OCI-M2 (cell line): ENCODE results near the gene MUC5AC.
"Not testable (repeated sequence)": the region's sequence is repeated elsewhere in the genome, so short reads cannot be mapped to it uniquely, and the experiment has no call there.

Source experiments
- DNase-seq: peaks from one replicate; lab custom pipeline; 2025; ENCODE audit not compliant: unreplicated experiment; lab: John Stamatoyannopoulos, UW

MUC5AC gene

GRCh38 chr11:1148752-1149180, 9.0 kb upstream of the MUC5AC start:
- DNase-seq = no peak

- no peak for DNase-seq
Observed at GRCh38 chr11:1149545-1149944, 8.2 kb upstream of the MUC5AC start.

- DNase-seq = no peak
Observed at GRCh38 chr11:1150116-1150515, 7.6 kb upstream of the MUC5AC start.

DNA sequence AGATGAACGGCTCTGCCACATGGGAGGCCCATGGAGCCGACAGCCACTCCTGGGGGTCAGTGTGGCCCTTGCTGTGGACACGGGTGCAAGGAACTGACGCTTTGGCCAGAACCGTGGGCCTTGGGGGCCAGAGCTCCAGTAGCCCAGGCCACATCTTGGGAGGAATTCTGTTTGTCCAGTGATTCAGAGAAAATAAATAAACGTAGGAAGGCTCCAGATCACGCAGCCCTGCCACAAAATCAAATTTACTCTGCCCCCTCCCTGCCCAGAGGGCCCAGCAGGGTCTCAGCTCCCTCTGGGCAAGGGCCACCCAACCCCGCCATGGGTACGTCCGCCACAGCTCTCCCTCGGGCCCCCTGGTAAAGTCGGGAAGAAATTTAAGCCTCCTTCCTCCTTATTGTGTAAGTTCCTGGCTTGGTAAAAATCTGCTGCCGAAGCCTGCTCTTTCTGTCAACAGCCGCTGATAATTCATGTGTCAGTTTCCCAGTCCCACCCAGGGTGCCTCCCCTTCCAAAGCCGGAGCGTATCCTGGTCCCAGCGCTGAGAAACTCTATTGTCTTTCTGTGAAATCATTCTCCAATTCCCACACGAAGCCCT, 6.9 kb upstream of the MUC5AC start:
- no peak for DNase-seq

- no peak for DNase-seq
Observed at GRCh38 chr11:1151366-1152315, 6.1 kb upstream of the MUC5AC start.

DNA sequence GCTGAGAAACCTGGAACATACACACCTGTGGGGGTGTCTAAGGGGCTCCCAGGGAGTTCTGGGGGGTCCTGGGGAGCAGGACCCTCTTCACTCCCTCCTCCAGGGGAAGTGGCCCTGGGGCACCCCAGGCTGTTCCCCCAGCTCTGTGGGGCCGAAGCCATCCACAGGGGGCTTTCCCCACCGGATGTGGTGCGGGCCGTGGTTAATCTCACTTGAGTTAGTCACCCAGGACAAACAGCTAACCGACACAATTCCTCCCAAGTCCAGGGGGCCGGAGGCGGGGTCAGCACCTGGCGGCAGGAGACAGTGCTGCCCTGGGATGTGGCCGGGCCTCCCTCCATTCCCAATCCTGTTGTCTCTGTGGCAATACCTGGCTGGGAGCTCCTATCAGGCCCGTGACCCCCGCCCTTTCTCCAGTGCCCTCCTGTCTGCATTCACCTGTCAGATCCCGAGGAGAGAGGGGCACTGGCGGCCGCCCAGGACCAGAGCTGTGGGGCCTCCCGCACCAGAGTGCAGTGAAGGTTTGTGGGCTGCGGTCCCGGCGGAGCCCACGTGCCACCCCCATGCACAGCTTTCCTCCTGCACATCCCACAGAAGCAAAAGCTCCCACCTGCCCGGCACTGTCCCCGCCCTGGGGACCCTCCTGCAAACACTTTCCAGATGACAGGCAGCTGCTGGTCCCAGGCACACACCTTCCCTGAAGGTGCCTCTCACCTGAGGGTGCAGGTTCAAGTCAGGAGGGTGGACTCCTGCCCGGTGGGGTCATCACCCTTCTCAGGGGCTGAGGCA, 5.2 kb upstream of the MUC5AC start:
- DNase-seq = no peak

DNA sequence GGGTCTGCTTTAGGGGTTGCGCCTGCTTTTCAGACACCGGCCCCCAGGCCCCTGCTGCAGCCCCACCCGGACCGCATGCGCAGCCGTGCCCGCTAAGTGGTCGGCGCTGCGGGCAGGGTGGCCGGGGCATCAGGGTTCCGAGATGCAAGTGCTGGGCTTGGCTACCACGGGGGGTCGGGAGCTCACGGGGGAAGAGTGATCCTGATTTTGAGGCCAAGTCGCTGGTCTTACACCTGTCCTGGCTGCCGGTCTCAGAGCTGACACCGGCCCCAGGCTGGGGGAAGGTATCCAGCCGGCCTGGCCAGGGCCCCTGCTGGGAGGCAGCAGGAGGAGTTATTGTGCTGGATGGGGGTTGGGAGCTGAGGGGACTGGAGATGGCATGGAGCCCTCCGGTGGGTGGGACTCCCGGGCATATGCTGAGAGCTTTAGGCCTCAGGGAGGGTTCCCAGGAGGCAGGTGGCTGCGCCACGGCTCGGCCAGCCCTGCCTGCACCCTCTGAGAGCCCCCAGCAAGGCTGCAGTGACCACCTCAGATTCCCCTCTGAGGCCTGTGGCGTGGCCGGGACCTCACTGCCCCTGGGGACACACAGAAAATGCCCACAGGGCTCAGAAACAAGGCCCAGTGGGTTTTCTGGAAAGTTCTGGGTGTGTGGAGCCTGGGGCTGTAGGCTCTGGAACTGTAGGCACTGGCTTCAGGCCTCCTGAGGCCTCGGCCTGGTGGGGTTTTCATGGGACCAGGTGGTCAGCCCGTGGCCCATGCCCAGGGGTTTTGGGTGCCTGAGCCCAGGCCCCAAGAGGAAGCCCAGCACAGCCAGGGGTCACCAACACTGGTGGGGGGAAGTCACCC, 4.4 kb upstream of the MUC5AC start:
- no peak for DNase-seq

DNA sequence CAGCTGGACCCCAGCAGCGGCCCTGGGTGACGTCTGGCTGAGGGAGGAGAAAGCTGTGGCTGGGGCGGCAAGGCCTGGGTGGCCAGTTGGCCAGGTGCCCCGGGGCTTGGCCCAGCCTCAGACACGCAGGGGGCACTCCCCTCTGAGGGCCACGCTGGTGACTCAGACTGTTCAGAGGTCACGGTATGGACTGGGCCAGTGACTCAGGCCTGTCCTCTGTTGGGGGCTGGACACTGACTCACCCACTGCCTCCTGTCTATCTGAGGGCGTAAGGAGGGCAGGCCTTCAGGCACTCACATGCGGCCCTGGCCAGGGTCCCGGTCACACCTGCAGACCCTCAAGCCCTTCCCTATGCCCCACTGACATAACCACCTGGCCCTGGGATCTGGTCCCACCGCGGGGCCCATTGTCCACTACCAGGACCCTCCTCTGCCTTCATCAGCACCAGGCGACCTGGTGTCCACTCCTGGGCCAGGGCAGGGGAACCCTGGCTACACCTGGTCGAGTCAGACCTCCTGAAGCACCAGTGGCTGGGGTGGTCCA, 3.7 kb upstream of the MUC5AC start:
- no peak for DNase-seq

- not testable (repeated sequence) for DNase-seq
Observed at GRCh38 chr11:1154656-1155055, 3.1 kb upstream of the MUC5AC start.

GRCh38 chr11:1155274-1155693, 2.5 kb upstream of the MUC5AC start:
- DNase-seq = no peak

- DNase-seq = no peak
Observed at GRCh38 chr11:1156506-1157340, 1.0 kb upstream of the MUC5AC start.

- no peak for DNase-seq
Observed at GRCh38 chr11:1157341-1157644, 460 bp upstream of the MUC5AC start.

- DNase-seq = no peak
Observed at GRCh38 chr11:1158681-1159487, 1.1 kb downstream of the MUC5AC start.

- not testable (repeated sequence) for DNase-seq
Observed at GRCh38 chr11:1159488-1160220, 1.9 kb downstream of the MUC5AC start.

DNA sequence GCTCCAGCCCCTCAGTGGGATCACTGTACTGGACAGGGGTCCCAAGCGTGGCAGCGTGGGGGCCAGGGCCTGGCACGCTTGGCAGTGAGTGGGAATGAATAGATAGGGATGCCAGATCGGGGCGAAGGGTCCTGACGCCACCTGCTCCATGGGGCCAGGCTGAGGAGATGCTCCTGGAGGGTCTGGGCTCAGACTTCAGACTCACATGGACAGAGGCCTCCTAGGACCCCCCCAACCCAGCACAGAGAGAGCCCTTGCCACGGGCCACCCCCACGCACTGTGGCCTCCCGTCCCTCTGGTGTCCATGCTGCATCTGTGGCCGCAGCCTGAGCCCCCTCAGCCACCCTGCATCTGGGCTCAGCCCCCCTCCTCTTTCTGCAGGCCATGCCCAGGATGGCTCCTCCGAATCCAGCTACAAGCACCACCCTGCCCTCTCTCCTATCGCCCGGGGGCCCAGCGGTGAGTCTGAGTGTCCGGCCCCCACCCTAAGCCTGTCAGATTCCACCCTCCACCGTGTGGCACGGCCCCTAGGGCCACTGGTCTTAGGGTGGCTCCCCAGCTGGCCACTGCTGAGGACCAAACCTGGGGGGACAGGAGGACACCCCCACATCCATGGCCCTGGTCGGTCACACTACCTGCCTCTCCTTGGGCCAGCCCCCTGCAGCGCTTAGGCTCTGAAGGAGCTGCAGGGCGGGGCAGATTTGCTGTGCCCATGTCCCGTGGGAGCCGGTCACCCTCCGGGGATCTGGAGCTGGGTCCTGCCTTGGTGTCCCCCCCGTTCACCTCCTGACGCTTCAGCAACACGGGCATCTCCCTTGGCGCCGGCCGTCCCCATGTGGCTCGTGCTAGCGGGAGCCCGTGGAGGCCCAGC, 2.7 kb downstream of the MUC5AC start:
- DNase-seq = no peak

- DNase-seq = no peak
Observed at GRCh38 chr11:1161410-1162137, 3.8 kb downstream of the MUC5AC start.

GRCh38 chr11:1162138-1162475, 4.4 kb downstream of the MUC5AC start:
- no peak for DNase-seq
